Left renal cortex interstitium (tissue), 4 donors: Measurements from ENCODE around the gene FNDC7. TPM values are rescaled to one million over a fixed set of nuclear protein-coding genes. Genes with fewer than 3 reads are reported as not detected.
A peak's percentile ranks its signal among the peaks of the same experiment; 100 is the strongest.
"Not testable (repeated sequence)": the region's sequence is repeated elsewhere in the genome, so short reads cannot be mapped to it uniquely, and the experiment has no call there.

Experiments used
- DNase-seq, 4 donors: peaks; one replicate each; pipeline ENCODE4 v3.0.0-alpha.2; 2013; ENCODE audit warnings: low read depth in 4 of 4, low spot score in 2 of 4, missing footprints in 1 of 4
- polyA plus RNA-seq, 4 donors: library from polyadenylated mRNA; unstranded; fragments of 120-200 nt; gene quantifications; one replicate each; pipeline ENCODE4 v1.2.1, GENCODE V29; 2013; ENCODE audit not compliant: insufficient read length in 4 of 4

The FNDC7 gene
- polyA plus RNA-seq = not detected

DNA sequence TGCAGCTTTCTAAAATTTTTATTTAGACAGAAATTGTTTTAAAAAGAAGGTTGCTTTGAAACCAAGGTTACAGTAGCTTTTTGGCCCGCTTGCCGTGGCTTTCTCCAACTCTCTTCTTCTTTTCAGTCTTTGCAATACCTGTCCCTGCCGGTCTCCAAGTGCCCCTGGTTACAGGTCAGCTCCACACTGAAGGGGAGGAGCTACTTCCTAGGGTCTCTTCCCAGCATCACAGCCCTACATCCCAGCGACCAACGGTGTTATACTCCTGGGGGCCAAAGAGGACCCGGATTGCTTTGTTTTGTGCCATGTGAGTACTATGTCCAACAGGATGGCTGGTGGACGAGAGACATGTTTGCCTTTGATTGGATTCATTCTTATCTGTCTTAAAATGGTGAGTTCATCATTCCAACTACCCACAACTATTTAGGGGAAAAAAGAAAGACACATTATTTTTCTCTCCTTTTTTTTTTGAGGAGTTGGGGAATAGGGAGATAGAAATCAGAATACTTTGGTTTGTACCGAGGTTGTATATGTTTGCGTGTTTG lies at the start of gene FNDC7:
Gene FNDC7, plus strand, starts transcription at position 303 of the 545 bp plus-strand sequence. Its CDS starts 26 bp downstream, at position 329.
- no peak for DNase-seq

GRCh38 chr1:108663074-108663473 lies 49.6 kb upstream of the FNDC7 start:
- no peak for DNase-seq

GRCh38 chr1:108664481-108664880 lies 48.2 kb upstream of the FNDC7 start:
- no peak for DNase-seq

GRCh38 chr1:108665067-108665466 lies 47.6 kb upstream of the FNDC7 start:
- DNase-seq = no peak

DNA sequence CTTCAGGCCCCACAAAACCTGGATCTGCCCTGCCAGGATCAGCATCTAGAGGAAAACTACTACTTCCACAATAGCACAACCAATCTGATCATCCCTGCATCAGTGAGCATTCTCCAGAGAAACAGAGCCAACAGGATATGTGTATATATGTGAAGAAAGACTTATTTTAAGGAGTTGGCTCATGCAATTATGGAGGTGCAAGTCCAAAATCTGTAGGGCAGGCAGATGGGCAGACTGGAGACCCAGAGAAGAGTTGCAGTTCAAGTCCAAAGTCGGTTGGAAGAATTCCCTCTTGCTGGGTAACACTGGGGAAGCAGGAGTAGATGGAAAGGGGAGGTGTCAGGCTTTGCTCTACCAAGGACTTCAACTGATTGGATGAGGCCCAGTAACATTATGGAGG lies 46.9 kb upstream of the FNDC7 start:
- no peak for DNase-seq

- DNase-seq = not testable (repeated sequence)
Observed at GRCh38 chr1:108667422-108667821, 45.3 kb upstream of the FNDC7 start.

- no peak for DNase-seq
Observed at GRCh38 chr1:108668777-108669176, 43.9 kb upstream of the FNDC7 start.

- no peak for DNase-seq
Observed at GRCh38 chr1:108669679-108670078, 43.0 kb upstream of the FNDC7 start.

GRCh38 chr1:108670131-108670773 lies 42.5 kb upstream of the FNDC7 start:
- no peak for DNase-seq

- no peak for DNase-seq
Observed at GRCh38 chr1:108671143-108671542, 41.6 kb upstream of the FNDC7 start.

- DNase-seq = no peak
Observed at GRCh38 chr1:108678706-108679105, 34.0 kb upstream of the FNDC7 start.

- DNase-seq = no peak
Observed at GRCh38 chr1:108679586-108680213, 33.0 kb upstream of the FNDC7 start.

DNA sequence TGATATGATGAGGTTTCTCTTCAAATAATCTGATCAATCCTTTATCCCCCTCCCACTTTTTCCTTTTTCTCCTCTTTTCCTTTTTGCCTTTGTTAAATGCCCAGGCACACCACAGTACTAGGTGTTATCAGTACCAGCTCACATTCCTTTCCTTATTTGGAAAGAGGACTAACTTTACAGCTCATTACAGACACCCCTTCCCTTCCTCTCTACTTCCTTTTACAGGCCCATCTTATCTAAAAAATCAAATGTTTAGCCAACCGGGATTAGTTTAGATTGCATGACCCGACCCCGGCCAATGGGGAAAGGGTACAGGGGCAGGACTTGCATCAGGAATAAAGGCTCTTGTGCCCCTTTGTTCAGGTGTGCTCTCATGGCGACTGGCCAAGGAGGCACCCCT lies 31.0 kb upstream of the FNDC7 start:
- DNase-seq = not testable (repeated sequence)

DNA sequence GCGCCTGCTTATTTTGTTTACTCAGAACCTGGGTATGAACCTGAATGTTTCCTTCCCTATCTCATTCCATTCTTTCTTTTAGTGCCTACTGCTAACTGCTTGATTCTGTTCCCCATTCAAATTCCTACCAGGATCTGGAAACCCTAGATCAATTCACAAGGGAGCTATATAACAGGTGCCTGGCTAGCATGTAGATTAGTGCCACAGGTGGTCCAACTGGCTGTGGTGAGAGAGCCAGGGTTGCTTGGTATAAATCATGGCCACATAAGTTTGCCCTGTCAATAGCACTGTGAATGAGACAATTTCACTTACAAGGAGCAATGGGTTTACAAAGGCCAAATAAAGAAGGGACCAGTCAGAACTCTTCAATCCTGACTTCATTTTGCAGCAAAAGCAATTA lies 27.2 kb upstream of the FNDC7 start:
- no peak for DNase-seq

- DNase-seq = no peak
Observed at GRCh38 chr1:108686614-108687313, 25.9 kb upstream of the FNDC7 start.

DNA sequence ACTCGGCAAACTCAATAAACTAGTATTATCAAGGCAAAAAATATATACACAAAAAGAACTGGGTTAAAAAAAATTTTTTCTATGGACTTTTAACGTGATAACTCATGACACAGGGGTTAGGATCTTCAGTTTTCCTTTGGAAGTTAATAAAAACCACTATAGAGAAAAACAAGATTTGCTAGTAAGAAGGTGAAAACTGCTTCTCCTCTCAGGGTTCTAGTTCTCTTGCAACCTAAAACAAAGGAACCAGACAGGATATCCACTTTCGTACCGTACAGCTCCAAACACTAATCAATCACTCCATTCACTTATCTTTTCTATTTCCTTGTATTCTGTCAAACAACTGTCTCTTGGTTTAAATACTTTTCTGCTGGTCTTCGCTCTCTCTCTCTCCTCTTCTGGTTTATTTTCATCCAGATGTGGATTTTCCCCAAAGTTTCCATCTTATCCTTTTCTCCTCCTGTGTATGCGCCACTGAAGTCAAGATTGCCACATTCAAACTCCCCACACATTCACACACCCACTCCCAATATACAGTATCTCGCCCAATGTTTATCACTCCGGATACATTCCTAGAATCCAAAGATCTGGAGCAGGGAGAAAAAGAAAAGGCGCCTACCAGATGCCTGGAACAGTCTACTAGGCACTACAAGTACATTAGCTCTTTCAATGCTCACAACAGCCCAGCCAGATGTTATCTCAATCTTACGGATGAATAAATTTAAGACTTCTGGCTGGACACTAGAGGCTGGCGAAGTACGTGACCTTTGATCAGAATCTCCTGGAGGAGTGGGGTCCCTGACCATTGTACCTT lies 21.4 kb upstream of the FNDC7 start:
- DNase-seq = peak in 1 of 4 donors; percentile 44

- DNase-seq = peak; percentile 89 to 93 (median 92)
Observed at GRCh38 chr1:108691942-108692723, 20.6 kb upstream of the FNDC7 start, which contains the start of gene PRPF38B. TSS of gene PRPF38B (plus strand) at chr1:108692310. CDS start at chr1:108692592, 282 bp downstream.

- DNase-seq = peak; percentile 64 to 78 (median 72)
Observed at GRCh38 chr1:108692724-108693655, 19.7 kb upstream of the FNDC7 start.

DNA sequence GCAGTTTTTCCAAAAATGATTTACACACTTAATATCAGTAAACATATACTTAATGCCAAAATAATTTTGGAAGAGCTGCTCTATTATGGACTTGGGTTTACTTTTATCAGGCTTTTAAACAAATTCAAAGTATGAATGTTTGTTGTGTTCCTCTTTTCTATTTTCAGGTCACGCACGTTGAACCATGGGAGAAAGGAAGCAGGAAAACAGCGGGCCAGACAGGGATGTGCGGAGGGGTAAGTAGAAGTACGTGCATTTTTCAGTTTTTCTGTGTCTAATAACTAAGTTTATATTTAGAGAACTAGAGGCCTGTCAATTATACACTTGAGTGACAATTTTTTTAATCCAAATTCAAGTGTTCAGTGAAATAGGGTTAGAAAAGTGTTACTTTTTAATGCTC lies 17.2 kb upstream of the FNDC7 start:
- DNase-seq = no peak
